DOHH2 (cell line): ENCODE data around the gene FLT3LG.

ENCODE experiments used
- EZH2phosphoT487 ChIP-seq: fragments of 200-600 bp; sonication (generic); IDR thresholded peaks from 2 replicates; pipeline ENCODE4 v1.6.1; 2017; ENCODE audit warnings: borderline replicate concordance, mild to moderate bottlenecking, antibody characterized with exemption, low read length, moderate library complexity, mixed read lengths
- TF ChIP-seq, protein P1 (sequence below): fragments of 200-600 bp; sonication (generic); IDR thresholded peaks from one replicate; pipeline ENCODE4 v1.5.1; 2014; ENCODE audit warnings: antibody characterized with exemption, mild to moderate bottlenecking, low read depth, low read length; ENCODE audit not compliant: poor library complexity, severe bottlenecking

DNA sequence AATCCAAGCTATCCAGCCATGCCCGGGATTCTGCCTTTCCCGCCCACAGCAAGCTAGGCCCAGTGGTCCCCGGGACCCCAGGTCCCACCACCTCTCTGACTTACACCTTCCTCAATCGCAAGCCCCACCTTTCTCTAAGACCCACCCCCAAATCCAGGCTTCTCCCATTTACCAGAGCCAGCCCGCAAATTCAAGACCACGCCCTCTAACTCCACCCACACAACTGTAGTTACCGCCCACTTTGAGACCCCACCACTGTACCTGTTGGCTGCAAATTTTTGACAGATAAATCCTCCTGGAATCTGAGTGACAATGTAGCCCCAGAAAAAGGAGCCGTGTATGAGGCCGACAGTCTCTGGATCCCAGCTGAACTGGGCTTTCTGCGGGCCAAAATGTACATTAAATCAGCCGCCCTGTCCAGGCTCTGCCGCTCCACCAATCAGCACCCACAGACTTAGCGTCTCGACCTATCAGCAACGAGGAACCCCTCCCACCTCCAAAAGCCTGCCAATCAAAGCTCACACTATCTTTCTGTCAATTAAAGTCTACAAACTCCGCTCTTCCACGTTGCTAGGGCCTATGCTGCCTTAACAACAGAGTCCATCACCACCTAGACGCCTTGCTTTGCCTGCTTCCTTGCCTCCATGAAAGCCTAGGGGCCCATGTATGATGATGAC lies 39.0 kb upstream of the FLT3LG start:
- TF ChIP-seq EZH2phosphoT487: no peak
- TF ChIP-seq, protein P1, sequence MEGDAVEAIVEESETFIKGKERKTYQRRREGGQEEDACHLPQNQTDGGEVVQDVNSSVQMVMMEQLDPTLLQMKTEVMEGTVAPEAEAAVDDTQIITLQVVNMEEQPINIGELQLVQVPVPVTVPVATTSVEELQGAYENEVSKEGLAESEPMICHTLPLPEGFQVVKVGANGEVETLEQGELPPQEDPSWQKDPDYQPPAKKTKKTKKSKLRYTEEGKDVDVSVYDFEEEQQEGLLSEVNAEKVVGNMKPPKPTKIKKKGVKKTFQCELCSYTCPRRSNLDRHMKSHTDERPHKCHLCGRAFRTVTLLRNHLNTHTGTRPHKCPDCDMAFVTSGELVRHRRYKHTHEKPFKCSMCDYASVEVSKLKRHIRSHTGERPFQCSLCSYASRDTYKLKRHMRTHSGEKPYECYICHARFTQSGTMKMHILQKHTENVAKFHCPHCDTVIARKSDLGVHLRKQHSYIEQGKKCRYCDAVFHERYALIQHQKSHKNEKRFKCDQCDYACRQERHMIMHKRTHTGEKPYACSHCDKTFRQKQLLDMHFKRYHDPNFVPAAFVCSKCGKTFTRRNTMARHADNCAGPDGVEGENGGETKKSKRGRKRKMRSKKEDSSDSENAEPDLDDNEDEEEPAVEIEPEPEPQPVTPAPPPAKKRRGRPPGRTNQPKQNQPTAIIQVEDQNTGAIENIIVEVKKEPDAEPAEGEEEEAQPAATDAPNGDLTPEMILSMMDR: no peak
